Left ventricle myocardium inferior (tissue), 1 donor: ENCODE measurements around the gene SCN8A. TPM values are rescaled to one million over a fixed set of nuclear protein-coding genes. Genes with fewer than 3 reads are reported as not detected.

Source experiments
- DNase-seq: peaks from one replicate; pipeline ENCODE4 v3.0.0-alpha.2; 2020
- H3K27ac ChIP-seq: fragments of 200-600 bp; replicated peaks from 2 replicates; pipeline ENCODE4 v1.8.0; 2021
- H3K27me3 ChIP-seq: fragments of 200-600 bp; 2 replicates; pipeline ENCODE4 v1.8.0; 2021; ENCODE audit warnings: low read depth
- H3K36me3 ChIP-seq: fragments of 200-600 bp; 2 replicates; pipeline ENCODE4 v1.8.0; 2021
- H3K4me1 ChIP-seq: fragments of 200-600 bp; 2 replicates; pipeline ENCODE4 v1.8.0; 2021
- H3K4me3 ChIP-seq: fragments of 200-600 bp; 2 replicates; pipeline ENCODE4 v1.8.0; 2021; ENCODE audit warnings: mild to moderate bottlenecking, moderate library complexity
- H3K9me3 ChIP-seq: fragments of 200-600 bp; replicated peaks from 2 replicates; pipeline ENCODE4 v1.8.0; 2021
- CTCF ChIP-seq: fragments of 200-600 bp; IDR thresholded peaks from 2 replicates; pipeline ENCODE4 v1.8.0; 2021; ENCODE audit warnings: antibody characterized with exemption, mild to moderate bottlenecking, borderline replicate concordance
- intact Hi-C: fragments of 100-400 bp; cut with micrococcal nuclease; formaldehyde crosslinking; loops from one replicate; pipeline ENCODE4 v1.11.0; 2022
- total RNA-seq: library from RNA; stranded (reverse); fragmentation: NEBNext Ultra II Directional; extraction: Animal tissue kit (Norgen Biotek cat#: 25700); gene quantifications from one replicate; pipeline ENCODE4 v1.2.1, GENCODE V29; 2021
- donor health status: DM: no; HTN: yes; CAD: no; lungs with severe emphysema.

The SCN8A gene
- total RNA-seq, 1 donor from 2014 or later: 0.41 TPM

GRCh38 chr12:51841727-51842126 lies 250.7 kb downstream of the SCN8A start:
- no peak for DNase-seq
- Histone ChIP-seq H3K9me3 (no peaks in the 10 kb centered on the region), H3K36me3 (no peaks in the 10 kb centered on the region), H3K4me3 (no peak overlapping the region), H3K4me1 (peaks cover 28% of the 10 kb centered on the region), H3K27ac (no peak overlapping the region), H3K27me3 (peaks cover 58% of the 10 kb centered on the region)
- TF ChIP-seq CTCF: no peak
- intact Hi-C loops: no loop called here

- Histone ChIP-seq H3K9me3 (no peaks in the 10 kb centered on the region), H3K4me1 (peaks cover 39% of the 10 kb centered on the region), H3K36me3 (no peaks in the 10 kb centered on the region), H3K4me3 (no peak overlapping the region), H3K27ac (no peak overlapping the region), H3K27me3 (peaks cover 83% of the 10 kb centered on the region)
- intact Hi-C loops: no loop called here
- TF ChIP-seq CTCF: no peak
- DNase-seq: no peak
Measured at GRCh38 chr12:51844854-51845253, 253.8 kb downstream of the SCN8A start.

- Histone ChIP-seq H3K4me3 (no peak overlapping the region), H3K27me3 (peaks cover 83% of the 10 kb centered on the region), H3K9me3 (no peaks in the 10 kb centered on the region), H3K36me3 (no peaks in the 10 kb centered on the region), H3K4me1 (peaks cover 42% of the 10 kb centered on the region), H3K27ac (no peak overlapping the region)
- intact Hi-C loops: no loop called here
- no peak for TF ChIP-seq CTCF
- no peak for DNase-seq
Measured at GRCh38 chr12:51845482-51845881, 254.4 kb downstream of the SCN8A start.

- Histone ChIP-seq H3K9me3 (no peaks in the 10 kb centered on the region), H3K4me1 (peaks cover 50% of the 10 kb centered on the region), H3K4me3 (peak overlapping the region; percentile 75), H3K27me3 (peaks cover 77% of the 10 kb centered on the region), H3K36me3 (no peaks in the 10 kb centered on the region), H3K27ac (peak overlapping the region; percentile 80)
- TF ChIP-seq CTCF: no peak
- intact Hi-C loops: no loop called here
- DNase-seq: no peak
Measured at GRCh38 chr12:51846271-51846691, 255.2 kb downstream of the SCN8A start.

- peak overlapping the region; percentile 80 for H3K27ac ChIP-seq
- no peaks in the 10 kb centered on the region for H3K36me3 ChIP-seq
Measured at GRCh38 chr12:51846911-51847642, 256.0 kb downstream of the SCN8A start.

More at GRCh38 chr12:51846911-51847642, 256.0 kb downstream of the SCN8A start:
- H3K4me3 ChIP-seq: peak overlapping the region; percentile 75
- DNase-seq: peak; percentile 65
- H3K27me3 ChIP-seq: peaks cover 69% of the 10 kb centered on the region
- peaks cover 57% of the 10 kb centered on the region for H3K4me1 ChIP-seq
- intact Hi-C loops: no loop called here
- peak; percentile 13 for TF ChIP-seq CTCF
- H3K9me3 ChIP-seq: no peaks in the 10 kb centered on the region
